ENCODE results near the gene UGT2B7.
"Not testable (repeated sequence)": the region's sequence is repeated elsewhere in the genome, so short reads cannot be mapped to it uniquely, and the experiment has no call there.

The UGT2B7 gene

DNA sequence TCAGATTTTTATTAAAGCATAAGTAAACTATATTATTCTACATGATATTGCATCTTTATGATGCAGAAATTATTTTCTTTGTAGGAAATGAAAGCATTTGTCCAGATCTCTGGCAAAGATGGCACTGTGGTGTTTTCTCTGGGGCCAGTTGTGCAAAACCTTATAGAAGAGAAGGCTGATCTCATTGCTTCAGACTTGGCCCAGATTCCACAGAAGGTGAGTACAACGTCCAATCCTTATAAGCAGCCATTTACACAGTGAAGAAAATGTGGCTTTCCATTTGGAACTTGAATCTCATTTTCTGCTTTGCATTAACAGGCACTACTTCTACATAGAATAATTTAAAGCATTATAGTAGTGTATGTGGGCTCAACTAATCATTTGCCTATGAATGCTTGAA is 6.9 kb upstream of the UGT2B7 start:
- DNase-seq = no peak

- no peak for DNase-seq
Measured at GRCh38 chr4:69092190-69092589, 4.1 kb upstream of the UGT2B7 start.

GRCh38 chr4:69092980-69093568 is 3.2 kb upstream of the UGT2B7 start:
- no peak for DNase-seq

- no peak for DNase-seq
Measured at GRCh38 chr4:69093681-69094080, 2.6 kb upstream of the UGT2B7 start.

- DNase-seq = no peak
Measured at GRCh38 chr4:69095301-69095731, 958 bp upstream of the UGT2B7 start.

GRCh38 chr4:69096810-69097209 is 536 bp downstream of the UGT2B7 start:
- DNase-seq = no peak

DNA sequence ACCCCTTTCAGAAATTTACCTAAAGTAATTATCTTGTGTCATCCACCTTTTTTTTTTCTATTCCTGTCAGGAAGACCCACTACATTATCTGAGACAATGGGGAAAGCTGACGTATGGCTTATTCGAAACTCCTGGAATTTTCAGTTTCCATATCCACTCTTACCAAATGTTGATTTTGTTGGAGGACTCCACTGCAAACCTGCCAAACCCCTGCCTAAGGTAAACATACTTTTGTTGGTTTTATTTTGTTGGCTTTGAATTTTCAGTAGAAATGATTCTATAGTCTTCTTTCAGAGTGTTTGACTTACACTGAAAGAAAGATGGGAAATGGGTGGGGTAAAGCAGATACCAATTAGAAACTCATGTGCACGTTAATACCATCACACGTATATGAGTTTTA is 2.2 kb downstream of the UGT2B7 start:
- DNase-seq = no peak

DNA sequence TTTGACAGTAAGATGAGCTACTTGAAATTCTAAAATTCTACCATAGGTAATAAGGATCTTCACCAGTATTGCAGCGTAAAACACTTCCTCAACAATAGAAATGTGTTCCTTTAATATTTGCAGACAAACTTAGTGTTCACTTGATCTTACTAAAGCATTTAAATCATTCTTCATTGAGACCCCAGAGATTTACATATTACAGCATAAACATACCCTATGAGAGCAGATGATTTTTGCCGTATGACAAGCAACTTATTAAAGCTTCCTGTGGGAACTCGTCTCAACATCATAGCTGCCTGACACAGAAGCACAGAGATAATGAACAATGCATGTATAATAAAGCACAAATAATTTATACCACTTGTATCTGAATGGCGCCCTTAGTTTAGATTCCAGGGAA is 3.6 kb downstream of the UGT2B7 start:
- DNase-seq = no peak

GRCh38 chr4:69102668-69103067 is 6.4 kb downstream of the UGT2B7 start:
- DNase-seq = not testable (repeated sequence)

DNA sequence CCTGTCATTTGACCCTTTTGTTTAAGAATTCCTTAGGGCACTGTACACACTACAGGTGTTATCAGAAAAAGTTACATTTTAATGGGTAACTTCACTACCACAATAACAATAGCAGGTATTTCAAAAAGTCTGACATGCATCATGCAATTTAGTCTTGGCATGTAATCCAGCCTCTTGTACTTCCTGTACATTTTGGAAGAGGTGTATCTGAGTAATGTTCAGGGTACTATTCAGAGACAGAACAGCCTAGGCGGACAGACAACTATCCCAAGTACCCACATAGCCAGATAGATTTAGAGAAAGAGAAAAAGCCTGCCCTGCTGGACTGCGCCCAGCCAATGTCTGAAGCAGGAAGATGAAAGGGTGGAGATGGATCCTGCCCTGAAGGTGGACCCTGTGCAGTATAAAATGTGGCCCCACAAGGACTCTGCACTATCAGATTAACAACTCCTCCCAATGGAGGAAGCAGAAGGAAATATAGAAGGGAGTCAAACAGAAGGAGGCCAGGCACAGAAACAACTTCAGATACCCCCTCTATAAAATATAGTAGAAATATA is 8.5 kb downstream of the UGT2B7 start:
- no peak for DNase-seq

DNA sequence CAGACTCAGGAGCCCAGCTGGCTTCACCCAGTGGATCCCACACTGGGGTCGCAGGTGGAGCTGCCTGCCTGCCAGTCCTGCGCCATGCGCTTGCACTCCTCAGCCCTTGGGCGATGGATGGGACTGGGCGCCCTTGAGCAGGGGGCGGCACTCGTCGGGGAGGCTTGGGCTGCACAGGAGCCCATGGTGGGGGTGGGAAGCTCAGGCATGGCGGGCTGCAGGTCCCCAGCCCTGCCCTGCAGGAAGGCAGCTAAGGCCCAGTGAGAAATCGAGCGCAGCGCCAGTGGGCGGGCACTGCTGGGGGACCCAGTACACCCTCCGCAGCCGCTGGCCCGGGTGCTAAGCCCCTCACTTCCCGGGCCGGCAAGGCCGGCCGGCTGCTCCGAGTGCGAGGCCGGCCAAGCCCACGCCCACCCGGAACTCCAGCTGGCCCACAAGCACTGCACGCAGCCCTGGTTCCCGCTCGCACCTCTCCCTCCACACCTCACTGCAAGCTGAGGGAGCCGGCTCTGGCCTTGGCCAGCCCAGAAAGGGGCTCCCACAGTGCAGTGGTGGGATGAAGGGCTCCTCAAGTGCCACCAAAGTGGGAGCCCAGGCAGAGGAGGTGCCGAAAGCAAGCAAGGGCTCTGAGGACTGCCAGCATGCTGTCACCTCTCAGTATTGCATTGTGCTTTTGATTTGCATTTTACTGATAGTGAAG is 19.0 kb downstream of the UGT2B7 start:
- not testable (repeated sequence) for DNase-seq

GRCh38 chr4:69115851-69116213 is 19.6 kb downstream of the UGT2B7 start:
- no peak for DNase-seq

DNA sequence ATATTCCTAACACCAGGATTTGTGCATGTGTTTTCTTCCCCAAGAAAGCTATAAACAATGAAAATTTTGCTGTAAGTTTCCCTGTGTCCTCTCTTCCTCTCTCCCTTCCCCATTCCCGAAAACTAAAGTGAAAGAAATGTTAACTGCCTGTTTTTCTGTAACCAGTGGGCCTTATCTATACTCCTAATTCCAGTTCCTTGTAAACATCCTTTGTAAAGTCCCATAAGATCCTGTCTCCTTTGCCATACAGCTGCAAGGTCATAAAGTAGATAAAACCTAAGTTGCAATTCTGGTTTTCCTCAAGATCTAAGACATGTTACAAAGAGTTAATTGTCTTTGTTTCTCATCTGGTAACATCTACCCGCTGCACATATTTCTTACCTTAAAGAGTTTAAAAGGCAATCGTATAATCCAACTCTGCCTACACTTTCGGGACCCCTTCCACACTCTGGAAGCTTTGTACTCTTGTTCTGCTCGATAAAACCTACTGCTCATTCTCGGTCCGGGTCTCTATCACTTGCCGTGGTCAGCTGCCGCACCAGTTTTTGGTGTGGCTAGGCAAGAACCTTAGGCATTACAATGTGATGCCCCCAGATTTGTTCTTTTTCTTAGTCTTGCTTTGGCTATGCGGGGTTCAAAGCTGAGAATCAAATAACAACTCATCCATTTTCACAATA is 20.5 kb downstream of the UGT2B7 start:
- DNase-seq = no peak

DNA sequence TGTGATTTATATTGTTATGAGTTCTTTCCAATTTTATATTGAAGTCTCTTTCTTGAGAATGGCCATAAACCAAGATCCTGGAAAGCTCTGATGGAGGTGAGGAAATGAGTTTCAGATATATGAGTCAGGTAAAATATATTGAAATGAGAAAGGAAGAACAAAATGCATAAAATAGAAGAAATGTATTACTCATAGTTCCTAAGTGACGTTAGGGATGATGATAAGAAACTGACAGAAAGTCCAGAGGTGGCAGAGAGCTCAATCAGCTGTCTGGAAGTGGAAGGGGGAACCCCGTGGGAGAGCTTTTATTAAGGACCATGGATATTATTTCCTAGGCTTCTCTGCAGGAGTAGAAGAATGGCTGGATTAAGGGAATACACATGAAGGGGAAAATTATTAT is 24.6 kb downstream of the UGT2B7 start:
- no peak for DNase-seq

DNA sequence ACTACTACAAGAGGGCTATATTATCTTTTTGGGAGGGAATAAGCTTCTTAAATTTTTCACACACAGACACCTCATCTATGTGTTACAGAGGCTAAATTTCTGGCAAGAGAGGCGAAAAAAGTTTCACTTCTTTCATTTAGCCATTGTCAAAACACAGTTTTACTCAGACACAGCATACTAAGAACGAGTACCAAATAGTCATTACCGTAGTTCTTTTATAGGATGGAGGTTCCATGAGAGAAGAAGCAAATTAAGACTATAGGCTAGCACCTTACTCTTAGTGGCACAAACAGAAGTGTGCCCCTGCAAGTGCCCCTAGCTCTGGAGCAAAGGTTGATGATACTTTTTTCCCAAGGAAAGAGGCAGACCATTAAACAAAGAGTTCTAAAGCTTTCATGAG is 26.2 kb downstream of the UGT2B7 start:
- DNase-seq = no peak

DNA sequence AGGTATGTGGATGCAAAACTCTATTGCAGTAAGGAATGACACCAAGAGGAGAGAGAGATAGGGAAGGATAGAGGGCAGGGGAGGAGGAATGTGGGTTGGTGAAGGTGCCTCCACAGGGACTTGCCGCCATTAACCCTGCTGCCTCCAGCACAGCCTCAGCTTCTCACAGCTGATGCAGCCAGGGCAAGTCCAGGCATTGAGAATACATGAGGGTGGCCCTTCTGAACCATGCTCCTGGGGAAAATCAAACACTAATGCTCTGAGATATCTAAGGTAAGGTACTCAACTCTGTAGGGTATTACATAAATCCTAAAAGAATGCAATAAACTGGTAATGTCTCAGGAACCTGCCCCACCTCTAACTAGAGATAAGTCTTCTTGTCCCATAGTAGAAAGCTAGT is 28.7 kb downstream of the UGT2B7 start:
- DNase-seq = no peak

GRCh38 chr4:69126024-69126423 is 29.8 kb downstream of the UGT2B7 start:
- no peak for DNase-seq

- DNase-seq = no peak
Measured at GRCh38 chr4:69133993-69134392, 37.7 kb downstream of the UGT2B7 start.

GRCh38 chr4:69134471-69134870 is 38.2 kb downstream of the UGT2B7 start:
- no peak for DNase-seq

- DNase-seq = no peak
Measured at GRCh38 chr4:69141320-69141719, 45.0 kb downstream of the UGT2B7 start.

- DNase-seq = no peak
Measured at GRCh38 chr4:69147334-69147733, 51.1 kb downstream of the UGT2B7 start.

DNA sequence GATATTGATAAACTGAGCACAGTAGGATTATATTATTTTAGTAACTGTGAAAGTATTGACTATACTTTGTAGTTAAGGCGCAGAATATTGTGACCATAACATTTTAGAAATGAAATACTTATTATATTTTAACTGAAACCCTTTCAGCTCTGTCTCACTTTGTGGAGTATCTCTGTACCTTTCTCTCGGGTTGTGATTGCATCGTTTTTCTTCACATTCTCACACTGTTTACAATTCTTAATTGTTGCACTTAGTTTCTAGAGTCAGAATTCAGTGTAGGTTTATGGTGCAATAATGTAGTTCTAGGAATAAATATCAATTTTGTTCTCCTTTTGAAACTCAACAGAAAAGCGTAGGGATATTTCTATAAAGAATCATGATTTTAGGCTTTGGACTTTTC is 57.7 kb downstream of the UGT2B7 start:
- no peak for DNase-seq

GRCh38 chr4:69156913-69157312 is 60.6 kb downstream of the UGT2B7 start:
- DNase-seq = no peak
